Endothelial cell of umbilical vein (primary cell): ENCODE results near the gene IFT74. TPM values are rescaled to one million over a fixed set of nuclear protein-coding genes. Genes with fewer than 3 reads are reported as not detected.

Experiments
- BruUV-seq: library from RNA; stranded (reverse); fragments of 400-500 nt; replicated peaks from 2 replicates; lab custom pipeline; 2021; lab: Mats Ljungman, UMichigan
- CTCF ChIA-PET: fragments of 300-600, 350-600 bp; sonication (Branson Sonifier 250); formaldehyde crosslinking; loops from one replicate; lab custom pipeline; 2021; ENCODE audit warnings: antibody characterized with exemption, inconsistent platforms; lab: Charles Lee
- POLR2A ChIA-PET: fragments of 300-600, 350-600 bp; sonication (Branson Sonifier 250); formaldehyde crosslinking; loops from one replicate; lab custom pipeline; 2021; ENCODE audit warnings: antibody characterized with exemption, inconsistent platforms; lab: Charles Lee
- DNase-seq: peaks from one replicate; pipeline ENCODE4 v3.0.0-alpha.2; 2011; ENCODE audit warnings: low read depth, low spot score
- FAIRE-seq: peaks from 2 replicates; lab custom pipeline; 2011; peaks lifted over from hg19 to GRCh38; lab: Jason Lieb, UNC
- H2AFZ ChIP-seq: 2 replicates; pipeline ENCODE4 v1.6.0; 2012; ENCODE audit warnings: low read depth, low read length, control low read depth, inconsistent platforms
- H3K27ac ChIP-seq: 2 replicates; pipeline ENCODE4 v1.5.1; 2011; ENCODE audit warnings: low read depth, mild to moderate bottlenecking, control low read depth, low read length, moderate library complexity; ENCODE audit not compliant: insufficient read depth
- H3K27me3 ChIP-seq, 2 experiments: 2 replicates each; pipeline versions ENCODE4 v1.6.0 to v1.6.1; 2011; ENCODE audit warnings: low read length in 2 of 2, mixed read lengths in 1 of 2; ENCODE audit not compliant: control insufficient read depth in 2 of 2, insufficient read depth in 2 of 2
- H3K36me3 ChIP-seq, 2 experiments: 2 replicates in 1 of 2; 3 replicates in 1 of 2; pipeline ENCODE4 v1.5.1; 2011; ENCODE audit warnings: low read length in 2 of 2, mild to moderate bottlenecking in 1 of 2, moderate library complexity in 1 of 2; ENCODE audit not compliant: control insufficient read depth in 2 of 2, insufficient read depth in 2 of 2; ENCODE audit errors: extremely low read depth in 1 of 2
- H3K4me1 ChIP-seq: 3 replicates; pipeline ENCODE4 v1.5.1; 2011; ENCODE audit warnings: mild to moderate bottlenecking, low read length; ENCODE audit not compliant: control insufficient read depth, insufficient read depth; ENCODE audit errors: extremely low read depth
- H3K4me2 ChIP-seq: 2 replicates; pipeline ENCODE4 v1.6.1; 2011; ENCODE audit warnings: low read length, control low read depth, mixed read lengths; ENCODE audit not compliant: insufficient read depth
- H3K4me3 ChIP-seq, 3 experiments: fragments of 200-600 bp in 1 of 3; sonication (generic), shearing (Covaris generic) in 1 of 3; replicated peaks in 1 of 3; 2 replicates each; pipeline ENCODE4 v1.5.1; 2011 to 2016; ENCODE audit warnings: control low read depth in 3 of 3, low read length in 3 of 3, mild to moderate bottlenecking in 2 of 3, inconsistent platforms in 1 of 3, low read depth in 1 of 3, moderate library complexity in 1 of 3; ENCODE audit not compliant: insufficient read depth in 1 of 3
- H3K79me2 ChIP-seq: 2 replicates; pipeline ENCODE4 v1.6.0; 2012; ENCODE audit warnings: low read length, inconsistent platforms; ENCODE audit not compliant: control insufficient read depth, insufficient read depth
- H3K9ac ChIP-seq: replicated peaks from 2 replicates; pipeline ENCODE3; 2011; ENCODE audit warnings: low read length, control low read depth; ENCODE audit not compliant: insufficient read depth; ENCODE audit errors: extremely low read depth
- H3K9me1 ChIP-seq: replicated peaks from 3 replicates; pipeline ENCODE4 v1.6.0; 2011; ENCODE audit warnings: mild to moderate bottlenecking, low read length; ENCODE audit not compliant: control insufficient read depth, insufficient read depth; ENCODE audit errors: extremely low read depth
- H3K9me3 ChIP-seq: replicated peaks from 2 replicates; pipeline ENCODE4 v1.5.1; 2012; ENCODE audit warnings: low read length, inconsistent platforms; ENCODE audit not compliant: control insufficient read depth, insufficient read depth
- H4K20me1 ChIP-seq: replicated peaks from 2 replicates; pipeline ENCODE3; 2011; ENCODE audit warnings: mild to moderate bottlenecking, low read length; ENCODE audit not compliant: control insufficient read depth, insufficient read depth; ENCODE audit errors: extremely low read depth
- FOS ChIP-seq: IDR thresholded peaks from 2 replicates; pipeline ENCODE4 v1.6.1; 2011; ENCODE audit warnings: mild to moderate bottlenecking, low read length, moderate library complexity, borderline replicate concordance; ENCODE audit not compliant: insufficient read depth
- JUN ChIP-seq: IDR thresholded peaks from 2 replicates; pipeline ENCODE4 v1.6.1; 2011; ENCODE audit warnings: borderline replicate concordance, low read depth; ENCODE audit not compliant: insufficient read length, insufficient read depth
- MYC ChIP-seq: IDR thresholded peaks from one replicate; pipeline ENCODE4 v1.6.1; 2011; ENCODE audit warnings: mild to moderate bottlenecking, low read depth, low read length
- dilution Hi-C: fragments of 300-500 bp; cut with MboI; formaldehyde crosslinking; loops from one replicate; pipeline ENCODE4 v1.15.0; 2019; ENCODE audit warnings: low sequenced_read_pairs; ENCODE audit not compliant: extremely low pct_ligation_motif_present
- intact Hi-C: fragments of 100-400 bp; cut with micrococcal nuclease; formaldehyde crosslinking; loops from one replicate; pipeline ENCODE4 v1.10.0; 2022
- polyA plus RNA-seq, 4 experiments: library from polyadenylated mRNA; depleted of rRNA in 3 of 4; stranded (reverse) in 3 of 4; unstranded in 1 of 4; fragments of >200 nt; gene quantifications; 2 replicates each; pipeline versions ENCODE4 v1.2.1 to v1.2.3, GENCODE V29; 2011 to 2012; ENCODE audit warnings: missing spikeins in 1 of 4
- total RNA-seq: library from RNA; stranded (reverse); gene quantifications from 2 replicates; pipeline ENCODE4 v1.2.3, GENCODE V29; 2021
- TF ChIP-seq, protein P1 (sequence below), 2 donors: IDR thresholded peaks; 1 replicate in 1 of 2; 2 replicates in 1 of 2; pipeline ENCODE4 v1.5.1; 2011; ENCODE audit warnings: low read length in 2 of 2, mild to moderate bottlenecking in 2 of 2, moderate library complexity in 2 of 2, control low read depth in 1 of 2, inconsistent platforms in 1 of 2, low read depth in 1 of 2; ENCODE audit not compliant: insufficient read depth in 1 of 2; ENCODE audit errors: extremely low read depth in 1 of 2
- TF ChIP-seq, protein P2 (sequence below): IDR thresholded peaks from 2 replicates; pipeline ENCODE4 v1.6.1; 2011; ENCODE audit not compliant: insufficient read depth, insufficient read length

The IFT74 gene
- total and polyA plus RNA-seq, 2 donors (not counting 3 experiments of a cell fraction or from before 2014, with no cell fraction given) = 3.4 to 10.8 TPM

DNA sequence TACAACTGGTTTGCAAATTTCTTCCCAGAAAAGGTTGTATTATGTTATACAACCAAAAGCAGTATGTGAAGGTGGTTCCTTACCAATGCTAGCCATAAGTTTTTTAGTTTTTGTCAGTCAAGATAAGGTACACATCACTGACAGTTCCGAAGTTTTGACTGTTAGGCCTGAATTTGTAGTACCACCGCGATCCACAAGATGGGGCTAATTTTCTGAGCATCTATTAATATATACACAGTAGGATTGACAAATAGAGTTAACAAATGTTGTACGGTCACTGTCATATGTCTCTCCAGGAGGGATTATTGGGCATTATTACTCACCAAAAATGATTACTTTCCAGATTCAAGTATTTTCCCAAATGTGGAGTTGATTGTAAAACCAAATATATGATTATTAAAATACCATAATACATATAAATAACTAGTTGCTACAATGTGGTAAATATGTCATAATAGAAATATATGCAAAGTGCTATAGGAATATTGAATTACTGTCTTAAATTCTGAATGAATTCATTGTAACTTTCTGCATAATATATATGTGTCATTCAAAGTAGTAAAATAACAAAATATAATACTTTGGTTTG, 77.7 kb downstream of the IFT74 start:
- Histone ChIP-seq H3K4me1 (no peaks in the 10 kb centered on the region), H3K9me3 (no peaks in the 10 kb centered on the region), H3K4me3 (no peak overlapping the region), H3K9me1 (no peaks in the 10 kb centered on the region), H4K20me1 (no peaks in the 10 kb centered on the region), H3K79me2 (no peaks in the 10 kb centered on the region), H3K36me3 (no peaks in the 10 kb centered on the region), H3K9ac (no peak overlapping the region), H3K4me2 (no peak overlapping the region), H3K27ac (no peak overlapping the region), H2AFZ (no peak overlapping the region), H3K27me3 (no peaks in the 10 kb centered on the region)
- DNase-seq = peak; percentile 78
- TF ChIP-seq FOS = no peak
- TF ChIP-seq JUN = no peak
- TF ChIP-seq MYC = no peak
- TF ChIP-seq, protein P1, sequence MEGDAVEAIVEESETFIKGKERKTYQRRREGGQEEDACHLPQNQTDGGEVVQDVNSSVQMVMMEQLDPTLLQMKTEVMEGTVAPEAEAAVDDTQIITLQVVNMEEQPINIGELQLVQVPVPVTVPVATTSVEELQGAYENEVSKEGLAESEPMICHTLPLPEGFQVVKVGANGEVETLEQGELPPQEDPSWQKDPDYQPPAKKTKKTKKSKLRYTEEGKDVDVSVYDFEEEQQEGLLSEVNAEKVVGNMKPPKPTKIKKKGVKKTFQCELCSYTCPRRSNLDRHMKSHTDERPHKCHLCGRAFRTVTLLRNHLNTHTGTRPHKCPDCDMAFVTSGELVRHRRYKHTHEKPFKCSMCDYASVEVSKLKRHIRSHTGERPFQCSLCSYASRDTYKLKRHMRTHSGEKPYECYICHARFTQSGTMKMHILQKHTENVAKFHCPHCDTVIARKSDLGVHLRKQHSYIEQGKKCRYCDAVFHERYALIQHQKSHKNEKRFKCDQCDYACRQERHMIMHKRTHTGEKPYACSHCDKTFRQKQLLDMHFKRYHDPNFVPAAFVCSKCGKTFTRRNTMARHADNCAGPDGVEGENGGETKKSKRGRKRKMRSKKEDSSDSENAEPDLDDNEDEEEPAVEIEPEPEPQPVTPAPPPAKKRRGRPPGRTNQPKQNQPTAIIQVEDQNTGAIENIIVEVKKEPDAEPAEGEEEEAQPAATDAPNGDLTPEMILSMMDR (IDR thresholded peaks at IDR 0.05; ENCODE audit: extremely low read depth in 1 of 2, insufficient read depth in 1 of 2, low read depth in 1 of 2, low read length in 2 of 2) = peak; percentile 60 to 62
- TF ChIP-seq, protein P2, sequence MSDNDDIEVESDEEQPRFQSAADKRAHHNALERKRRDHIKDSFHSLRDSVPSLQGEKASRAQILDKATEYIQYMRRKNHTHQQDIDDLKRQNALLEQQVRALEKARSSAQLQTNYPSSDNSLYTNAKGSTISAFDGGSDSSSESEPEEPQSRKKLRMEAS = no peak
- BruUV-seq = no TSS peak
- FAIRE-seq = peak; percentile 37
- ChIA-PET POLR2A (no interaction called here), CTCF (interaction anchor here (0.6 to 2.0 kb wide), 9 partner anchors 16 to 247 kb away, joined by 3 to 6 read pairs (median 5); no protein-coding TSS in a partner anchor)
- dilution Hi-C loops (no loop called here), intact Hi-C loops (loop anchor here (1.0 to 5.0 kb wide), 5 partner anchors 19 to 242 kb away; partner anchors contain the start of gene TEK)
